HFF-Myc (cell line): Measurements from ENCODE around the gene DYNC2LI1.

Experiments used
- DNase-seq: peaks from one replicate; pipeline ENCODE4 v3.0.0-alpha.2; 2011; ENCODE audit warnings: low read depth; ENCODE audit errors: extremely low read depth
- H3K4me3 ChIP-seq: replicated peaks from 2 replicates; pipeline ENCODE4 v1.5.1; 2011; ENCODE audit warnings: low read depth, mild to moderate bottlenecking, control low read depth, low read length
- CTCF ChIP-seq: IDR thresholded peaks from 2 replicates; pipeline ENCODE4 v1.5.1; 2012; ENCODE audit warnings: mild to moderate bottlenecking, low read depth, low read length, control low read depth; ENCODE audit errors: missing control alignments

The DYNC2LI1 gene

DNA sequence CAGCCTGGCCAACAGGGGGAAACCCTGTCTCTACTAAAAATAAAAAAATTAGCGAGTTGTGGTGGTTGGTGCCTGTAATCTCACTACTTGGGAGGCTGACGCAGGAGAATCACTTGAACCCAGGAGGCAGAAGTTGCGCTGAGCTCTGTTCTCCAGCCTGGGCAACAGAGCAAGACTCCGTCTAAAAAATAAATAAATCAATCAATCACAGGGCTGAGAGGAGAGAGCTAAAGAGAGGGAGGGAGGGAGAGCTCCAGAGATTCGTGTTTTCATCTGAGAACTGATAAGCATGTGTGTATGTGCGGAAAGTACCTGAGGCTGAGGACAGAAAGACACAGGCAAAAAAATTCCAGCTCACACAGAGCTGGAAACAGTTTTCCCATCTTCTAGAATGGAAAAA lies 37.2 kb upstream of the DYNC2LI1 start:
- no peak overlapping the region for H3K4me3 ChIP-seq
- TF ChIP-seq CTCF: no peak
- DNase-seq: no peak

DNA sequence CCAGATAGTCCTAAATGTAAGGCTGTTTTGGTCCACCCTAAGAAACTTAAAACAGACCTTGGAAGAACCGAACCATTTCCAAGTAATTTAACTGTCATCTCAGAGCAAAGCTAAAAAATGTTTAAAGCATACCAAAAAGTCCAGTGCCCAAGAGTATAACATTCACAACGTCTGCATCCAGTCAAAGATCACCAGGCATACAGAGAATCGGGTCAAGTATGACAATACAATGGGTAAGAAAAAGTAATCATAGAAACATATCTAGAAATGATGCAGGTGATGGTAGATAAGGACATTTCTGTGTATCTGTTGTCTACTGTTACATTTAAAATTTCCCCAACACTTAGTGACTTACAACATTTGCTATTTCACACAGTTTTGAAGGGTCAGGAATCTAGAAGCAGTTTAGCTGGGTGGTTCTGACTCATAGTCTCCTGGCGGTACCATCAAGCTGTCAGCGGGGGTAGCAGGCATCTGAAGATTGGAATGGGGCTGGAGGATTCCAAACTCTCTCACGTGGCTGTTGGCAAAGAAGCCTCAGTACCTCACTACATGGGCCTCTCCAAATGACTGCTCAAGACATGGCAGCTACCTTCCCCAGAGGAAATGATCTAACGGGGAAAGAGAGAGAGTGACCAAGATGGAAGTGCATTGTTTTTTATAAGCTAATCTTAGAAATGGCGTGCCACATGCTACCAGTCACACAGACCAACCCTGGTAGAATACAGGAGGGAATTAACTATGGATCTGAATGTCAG lies 36.6 kb upstream of the DYNC2LI1 start:
- DNase-seq: no peak
- no peak overlapping the region for H3K4me3 ChIP-seq
- TF ChIP-seq CTCF: no peak

DNA sequence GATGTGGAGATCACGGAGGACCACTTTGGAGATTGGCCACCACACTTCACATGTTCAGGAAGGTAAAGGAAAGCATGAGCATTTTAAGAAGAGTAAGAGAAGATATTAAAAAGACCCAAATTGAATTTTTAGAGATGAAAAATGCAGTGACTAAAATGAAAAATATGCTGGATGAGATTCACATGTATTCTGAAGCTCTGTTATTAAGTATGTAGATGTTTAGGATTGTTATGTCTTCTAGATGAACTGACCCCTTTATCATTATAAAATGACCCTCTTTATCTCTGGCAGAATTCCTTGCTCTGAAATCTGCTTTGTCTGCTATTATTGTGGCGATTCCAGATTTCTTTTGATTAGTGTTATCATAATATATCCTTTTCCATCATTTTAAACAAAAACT lies 36.0 kb upstream of the DYNC2LI1 start:
- TF ChIP-seq CTCF: no peak
- no peak overlapping the region for H3K4me3 ChIP-seq
- DNase-seq: no peak

DNA sequence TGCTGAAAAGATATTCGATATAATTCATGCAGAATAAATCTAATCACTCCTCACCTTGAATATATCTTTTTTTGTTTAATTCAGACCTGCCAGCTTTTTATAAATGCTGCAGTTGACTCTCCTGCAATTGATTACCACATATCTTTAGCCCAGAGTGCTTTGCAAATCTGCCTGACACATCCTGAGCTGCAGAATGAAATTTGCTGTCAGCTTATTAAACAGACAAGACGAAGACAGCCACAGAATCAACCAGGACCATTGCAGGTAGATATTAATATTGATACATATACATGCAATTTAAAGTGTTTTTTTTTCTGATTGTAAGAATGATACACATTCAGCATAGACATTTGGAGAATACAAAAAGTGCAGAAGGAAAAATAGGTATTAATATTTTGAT lies 35.6 kb upstream of the DYNC2LI1 start:
- TF ChIP-seq CTCF: no peak
- DNase-seq: no peak
- H3K4me3 ChIP-seq: no peak overlapping the region

GRCh38 chr2:43743706-43744105 lies 30.1 kb upstream of the DYNC2LI1 start:
- H3K4me3 ChIP-seq: no peak overlapping the region

DNA sequence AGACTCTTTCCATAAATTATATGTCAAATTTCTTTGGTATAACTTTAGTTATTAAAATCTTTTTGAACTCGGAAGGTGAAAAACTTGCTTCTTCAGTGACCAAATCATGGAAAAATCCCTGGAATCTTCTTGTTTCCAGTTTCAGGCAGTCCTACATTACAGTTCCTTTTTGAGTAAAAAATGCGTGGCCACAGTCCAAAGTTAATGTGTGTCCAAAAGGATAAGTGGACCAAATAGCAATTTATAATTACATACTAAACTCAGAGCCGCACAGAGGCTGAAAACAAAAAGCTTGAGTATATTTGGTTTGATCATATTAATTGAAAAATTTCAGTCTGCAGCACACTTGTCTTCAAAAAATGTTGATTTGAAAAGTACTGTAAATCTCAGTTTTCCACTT lies 28.4 kb upstream of the DYNC2LI1 start:
- no peak overlapping the region for H3K4me3 ChIP-seq
- DNase-seq: no peak
- TF ChIP-seq CTCF: no peak

More at GRCh38 chr2:43743706-43744105, 30.1 kb upstream of the DYNC2LI1 start:
- TF ChIP-seq CTCF: no peak
- no peak for DNase-seq

DNA sequence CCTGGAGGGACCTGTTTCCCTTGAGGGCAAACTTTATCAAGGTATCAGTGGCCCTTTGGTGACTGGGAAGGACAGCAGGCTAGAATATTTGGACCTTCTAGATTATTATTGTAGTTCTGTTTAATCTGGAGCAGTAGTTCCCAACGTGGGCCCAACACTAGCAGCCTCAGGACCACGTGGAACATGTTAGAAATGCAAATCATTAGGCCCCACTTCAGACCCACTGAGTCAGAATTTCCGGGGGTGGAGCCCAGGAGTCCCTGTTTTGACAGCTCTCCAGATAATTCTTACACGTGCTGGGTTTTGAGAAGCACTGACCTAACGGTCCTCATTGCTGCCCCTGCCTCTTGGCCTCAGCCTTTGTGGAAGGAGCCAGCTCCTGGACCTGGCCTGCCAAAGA lies 25.5 kb upstream of the DYNC2LI1 start:
- H3K4me3 ChIP-seq: no peak overlapping the region
- DNase-seq: no peak
- TF ChIP-seq CTCF: no peak
